G401.6 (cell line): ENCODE results near the gene FSTL4.
"Not testable (repeated sequence)": the region's sequence is repeated elsewhere in the genome, so short reads cannot be mapped to it uniquely, and the experiment has no call there.

Experiments
- FAIRE-seq: peaks from 2 replicates; lab custom pipeline; 2012; peaks lifted over from hg19 to GRCh38; lab: Jason Lieb, UNC

FSTL4 gene

GRCh38 chr5:133454442-133454841 is 157.9 kb downstream of the FSTL4 start:
- no peak for FAIRE-seq

GRCh38 chr5:133453831-133454230 is 158.5 kb downstream of the FSTL4 start:
- FAIRE-seq: no peak

GRCh38 chr5:133453084-133453780 is 159.1 kb downstream of the FSTL4 start:
- FAIRE-seq: no peak

- FAIRE-seq: no peak
Measured at GRCh38 chr5:133451926-133452325, 160.4 kb downstream of the FSTL4 start.

- FAIRE-seq: no peak
Measured at GRCh38 chr5:133450286-133450685, 162.1 kb downstream of the FSTL4 start.

GRCh38 chr5:133449181-133449580 is 163.2 kb downstream of the FSTL4 start:
- FAIRE-seq: no peak

GRCh38 chr5:133446440-133446839 is 165.9 kb downstream of the FSTL4 start:
- no peak for FAIRE-seq

GRCh38 chr5:133445744-133446143 is 166.6 kb downstream of the FSTL4 start:
- no peak for FAIRE-seq

GRCh38 chr5:133445204-133445603 is 167.1 kb downstream of the FSTL4 start:
- not testable (repeated sequence) for FAIRE-seq

- no peak for FAIRE-seq
Measured at GRCh38 chr5:133444711-133445110, 167.6 kb downstream of the FSTL4 start.

- no peak for FAIRE-seq
Measured at GRCh38 chr5:133441166-133441815, 171.1 kb downstream of the FSTL4 start.

- no peak for FAIRE-seq
Measured at GRCh38 chr5:133440467-133441115, 171.8 kb downstream of the FSTL4 start.

GRCh38 chr5:133439859-133440258 is 172.5 kb downstream of the FSTL4 start:
- no peak for FAIRE-seq

- no peak for FAIRE-seq
Measured at GRCh38 chr5:133438487-133438886, 173.9 kb downstream of the FSTL4 start.

- no peak for FAIRE-seq
Measured at GRCh38 chr5:133434336-133434735, 178.0 kb downstream of the FSTL4 start.

GRCh38 chr5:133433641-133434040 is 178.7 kb downstream of the FSTL4 start:
- FAIRE-seq: no peak

GRCh38 chr5:133432956-133433532 is 179.3 kb downstream of the FSTL4 start:
- no peak for FAIRE-seq

GRCh38 chr5:133431326-133431865 is 180.9 kb downstream of the FSTL4 start:
- no peak for FAIRE-seq

GRCh38 chr5:133430095-133430494 is 182.2 kb downstream of the FSTL4 start:
- FAIRE-seq: no peak

- FAIRE-seq: no peak
Measured at GRCh38 chr5:133429046-133429445, 183.3 kb downstream of the FSTL4 start.

GRCh38 chr5:133428072-133428660 is 184.2 kb downstream of the FSTL4 start:
- no peak for FAIRE-seq

GRCh38 chr5:133427121-133427777 is 185.1 kb downstream of the FSTL4 start:
- FAIRE-seq: no peak
